SK-N-SH treated with all-trans-retinoic acid at 6 μM for 48 hours (cell line): ENCODE data around the gene TTC36.
"Not testable (repeated sequence)": the region's sequence is repeated elsewhere in the genome, so short reads cannot be mapped to it uniquely, and the experiment has no call there.

Source experiments
- ATAC-seq: fragments of 200-7000 bp; cut with Tn5 transposase; 3 replicates; pipeline ENCODE4 v1.9.1; 2020; ENCODE audit warnings: mild to moderate bottlenecking, moderate library complexity
- ARNTL ChIP-seq: fragments of 450-650 bp; formaldehyde crosslinking; IDR thresholded peaks from 2 replicates; pipeline ENCODE4 v1.5.0; 2020; ENCODE audit warnings: low read depth, mild to moderate bottlenecking, moderate library complexity, borderline replicate concordance
- BACH2 ChIP-seq: fragments of 250-450 bp; sonication (Bioruptor Pico); IDR thresholded peaks from 2 replicates; pipeline ENCODE4 v1.9.0; 2021; ENCODE audit warnings: mild to moderate bottlenecking, borderline replicate concordance
- CSDC2 ChIP-seq: fragments of 250-450 bp; sonication (Bioruptor Pico); IDR thresholded peaks from 2 replicates; pipeline ENCODE4 v1.5.0; 2020; ENCODE audit warnings: mild to moderate bottlenecking, moderate library complexity
- ESRRG ChIP-seq: fragments of 250-450 bp; sonication (Bioruptor Pico); IDR thresholded peaks from 2 replicates; pipeline ENCODE4 v1.6.1; 2021; ENCODE audit warnings: mild to moderate bottlenecking
- GLIS3 ChIP-seq: fragments of 250-450 bp; sonication (Bioruptor Pico); IDR thresholded peaks from 2 replicates; pipeline ENCODE4 v1.5.0; 2020; ENCODE audit warnings: mild to moderate bottlenecking, moderate library complexity
- ISL1 ChIP-seq: fragments of 250-450 bp; sonication (Bioruptor Pico); IDR thresholded peaks from 2 replicates; pipeline ENCODE4 v2.1.2; 2022; ENCODE audit warnings: mild to moderate bottlenecking, moderate library complexity
- OSR1 ChIP-seq: fragments of 250-450 bp; sonication (Bioruptor Pico); IDR thresholded peaks from 2 replicates; pipeline ENCODE4 v1.8.0; 2022; ENCODE audit warnings: moderate library complexity, mild to moderate bottlenecking, inconsistent platforms
- PPARA ChIP-seq: fragments of 250-450 bp; sonication (Bioruptor Pico); IDR thresholded peaks from 2 replicates; pipeline ENCODE4 v1.5.0; 2020; ENCODE audit warnings: mild to moderate bottlenecking, borderline replicate concordance
- RARB ChIP-seq: fragments of 250-450 bp; sonication (Bioruptor Pico); IDR thresholded peaks from 2 replicates; pipeline ENCODE4 v1.8.0; 2021; ENCODE audit warnings: mild to moderate bottlenecking, moderate library complexity
- SNAI2 ChIP-seq: fragments of 250-450 bp; sonication (Bioruptor Pico); IDR thresholded peaks from 2 replicates; pipeline ENCODE4 v1.5.0; 2020; ENCODE audit warnings: mild to moderate bottlenecking, moderate library complexity
- TCF4 ChIP-seq: fragments of 250-450 bp; sonication (Bioruptor Pico); IDR thresholded peaks from 2 replicates; pipeline ENCODE4 v1.8.0; 2021; ENCODE audit warnings: mild to moderate bottlenecking, moderate library complexity, borderline replicate concordance
- ZC3H10 ChIP-seq: fragments of 250-450 bp; sonication (Bioruptor Pico); IDR thresholded peaks from 2 replicates; pipeline ENCODE4 v1.5.1; 2021; ENCODE audit warnings: mild to moderate bottlenecking, moderate library complexity
- ZFP30 ChIP-seq: fragments of 450-650 bp; formaldehyde crosslinking; IDR thresholded peaks from 2 replicates; pipeline ENCODE4 v1.5.0; 2022; ENCODE audit warnings: mild to moderate bottlenecking, moderate library complexity
- ZNF565 ChIP-seq: fragments of 450-650 bp; formaldehyde crosslinking; conservative IDR thresholded peaks from 2 replicates; pipeline ENCODE4 v1.5.0; 2020; ENCODE audit warnings: low read depth, mild to moderate bottlenecking, moderate library complexity
- ZNF70 ChIP-seq: fragments of 450-650 bp; formaldehyde crosslinking; IDR thresholded peaks from 2 replicates; pipeline ENCODE4 v1.5.0; 2020; ENCODE audit warnings: mild to moderate bottlenecking, moderate library complexity
- ZNF8 ChIP-seq: fragments of 450-650 bp; formaldehyde crosslinking; IDR thresholded peaks from 2 replicates; pipeline ENCODE4 v1.5.0; 2020; ENCODE audit warnings: mild to moderate bottlenecking, moderate library complexity
- TF ChIP-seq, protein P1 (sequence below): fragments of 250-450 bp; sonication (Bioruptor Pico); IDR thresholded peaks from 2 replicates; pipeline ENCODE4 v1.8.0; 2020; ENCODE audit warnings: mild to moderate bottlenecking, moderate library complexity, borderline replicate concordance
- TF ChIP-seq, protein P2 (sequence below): fragments of 250-450 bp; sonication (Bioruptor Pico); IDR thresholded peaks from 2 replicates; pipeline ENCODE4 v1.8.0; 2021; ENCODE audit warnings: low read depth, mild to moderate bottlenecking, moderate library complexity, borderline replicate concordance
- TF ChIP-seq, protein P3 (sequence below): fragments of 250-450 bp; sonication (Bioruptor Pico); IDR thresholded peaks from 2 replicates; pipeline ENCODE4 v1.5.1; 2020; ENCODE audit warnings: low read depth, mild to moderate bottlenecking, moderate library complexity

The TTC36 gene, protein sequence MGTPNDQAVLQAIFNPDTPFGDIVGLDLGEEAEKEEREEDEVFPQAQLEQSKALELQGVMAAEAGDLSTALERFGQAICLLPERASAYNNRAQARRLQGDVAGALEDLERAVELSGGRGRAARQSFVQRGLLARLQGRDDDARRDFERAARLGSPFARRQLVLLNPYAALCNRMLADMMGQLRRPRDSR

DNA sequence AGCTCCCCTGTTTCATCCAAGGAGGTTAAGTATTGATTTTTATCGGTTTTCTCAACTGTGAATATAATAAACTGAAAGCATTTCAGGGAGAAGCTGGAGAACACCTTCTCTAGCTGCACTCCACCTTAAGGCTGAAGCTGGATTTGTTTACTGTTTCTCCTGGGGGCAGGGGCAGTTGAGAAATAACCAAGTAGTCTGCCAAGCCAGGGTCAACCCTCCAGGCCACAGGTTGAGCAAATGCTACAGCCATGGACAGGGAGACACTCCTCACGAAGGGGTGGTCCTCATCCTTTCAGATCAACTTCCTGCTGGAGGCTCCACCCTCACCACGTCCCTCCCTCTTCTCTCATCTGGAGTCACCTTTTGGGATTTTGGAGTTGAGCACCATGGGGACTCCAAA lies at the start of gene TTC36:
Gene TTC36, plus strand, starts transcription at position 366 of the 400 bp plus-strand sequence. Its CDS starts 21 bp downstream, at position 387.
- TF ChIP-seq ZNF8 (no peak), TCF4 (CRISPR knock-in tag) (no peak), OSR1 (no peak), SNAI2 (CRISPR knock-in tag) (no peak), PPARA (no peak), BACH2 (CRISPR knock-in tag) (no peak), CSDC2 (CRISPR knock-in tag) (no peak), ESRRG (CRISPR knock-in tag) (no peak), ZFP30 (CRISPR knock-in tag) (no peak), ZC3H10 (no peak)
- TF ChIP-seq, protein P1, sequence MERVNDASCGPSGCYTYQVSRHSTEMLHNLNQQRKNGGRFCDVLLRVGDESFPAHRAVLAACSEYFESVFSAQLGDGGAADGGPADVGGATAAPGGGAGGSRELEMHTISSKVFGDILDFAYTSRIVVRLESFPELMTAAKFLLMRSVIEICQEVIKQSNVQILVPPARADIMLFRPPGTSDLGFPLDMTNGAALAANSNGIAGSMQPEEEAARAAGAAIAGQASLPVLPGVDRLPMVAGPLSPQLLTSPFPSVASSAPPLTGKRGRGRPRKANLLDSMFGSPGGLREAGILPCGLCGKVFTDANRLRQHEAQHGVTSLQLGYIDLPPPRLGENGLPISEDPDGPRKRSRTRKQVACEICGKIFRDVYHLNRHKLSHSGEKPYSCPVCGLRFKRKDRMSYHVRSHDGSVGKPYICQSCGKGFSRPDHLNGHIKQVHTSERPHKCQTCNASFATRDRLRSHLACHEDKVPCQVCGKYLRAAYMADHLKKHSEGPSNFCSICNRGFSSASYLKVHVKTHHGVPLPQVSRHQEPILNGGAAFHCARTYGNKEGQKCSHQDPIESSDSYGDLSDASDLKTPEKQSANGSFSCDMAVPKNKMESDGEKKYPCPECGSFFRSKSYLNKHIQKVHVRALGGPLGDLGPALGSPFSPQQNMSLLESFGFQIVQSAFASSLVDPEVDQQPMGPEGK: no peak
- ATAC-seq: no peak

DNA sequence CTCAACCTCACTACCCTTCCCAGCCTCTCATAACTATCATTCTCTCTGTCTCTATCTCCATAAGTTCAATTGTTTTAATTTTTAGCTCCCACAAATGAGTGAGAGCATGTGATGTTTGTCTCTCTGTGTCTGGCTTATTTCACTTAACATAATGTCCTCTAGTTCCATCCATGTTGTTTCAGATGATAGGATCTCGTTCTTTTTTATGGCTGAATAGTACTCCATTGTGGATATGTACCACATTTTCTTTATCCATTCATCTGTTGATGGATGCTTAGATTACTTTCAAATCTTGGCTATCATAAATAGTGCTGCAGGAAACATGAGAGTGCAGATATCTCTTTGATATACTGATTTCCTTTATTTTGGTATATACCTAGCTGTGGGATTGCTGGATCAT lies 46.0 kb upstream of the TTC36 start:
- ATAC-seq: not testable (repeated sequence)

DNA sequence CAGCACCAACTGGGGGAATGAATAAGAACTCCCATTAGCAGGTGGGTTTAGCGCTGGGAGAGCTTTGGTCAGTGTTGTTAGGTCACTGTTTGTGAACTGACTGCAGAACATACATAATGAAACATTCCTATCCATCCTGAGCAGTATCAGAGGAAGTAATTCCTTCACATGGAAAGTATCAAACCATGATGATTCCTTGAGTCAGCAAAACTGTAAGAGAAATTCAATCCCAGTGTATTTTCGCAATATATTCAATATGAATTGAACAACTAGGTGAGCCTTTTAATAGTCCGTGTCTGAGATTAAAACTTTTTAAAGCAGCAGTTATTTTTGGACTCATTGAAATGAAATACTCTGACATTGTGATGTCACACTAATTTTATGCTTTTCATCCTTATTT lies 42.9 kb upstream of the TTC36 start:
- TF ChIP-seq ZNF565 (no peak), OSR1 (no peak), ESRRG (CRISPR knock-in tag) (no peak)
- no peak for ATAC-seq

DNA sequence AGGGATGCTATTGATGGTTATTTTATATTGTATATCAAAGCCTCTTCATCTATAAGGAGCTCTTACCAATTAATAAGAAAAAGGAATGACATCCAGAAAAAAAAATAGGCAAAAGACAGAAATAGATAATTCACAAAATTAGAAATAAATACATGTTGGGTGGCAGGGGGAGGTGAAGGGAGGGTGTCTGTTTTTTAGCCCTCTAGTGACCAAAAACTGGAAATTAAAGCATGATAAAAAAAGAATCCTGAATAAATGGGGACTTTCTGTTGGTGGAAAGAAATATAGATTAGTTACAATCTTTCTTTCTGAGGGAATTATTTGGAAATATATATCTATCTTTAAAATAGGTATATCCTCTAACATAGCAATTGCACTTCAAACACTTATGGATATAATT lies 42.0 kb upstream of the TTC36 start:
- TF ChIP-seq BACH2 (CRISPR knock-in tag): no peak
- no peak for TF ChIP-seq SNAI2 (CRISPR knock-in tag)
- TF ChIP-seq ISL1 (CRISPR knock-in tag): no peak
- TF ChIP-seq ESRRG (CRISPR knock-in tag): no peak
- no peak for TF ChIP-seq ZNF565
- TF ChIP-seq, protein P1: no peak
- no peak for TF ChIP-seq GLIS3 (CRISPR knock-in tag)
- TF ChIP-seq, protein P2, sequence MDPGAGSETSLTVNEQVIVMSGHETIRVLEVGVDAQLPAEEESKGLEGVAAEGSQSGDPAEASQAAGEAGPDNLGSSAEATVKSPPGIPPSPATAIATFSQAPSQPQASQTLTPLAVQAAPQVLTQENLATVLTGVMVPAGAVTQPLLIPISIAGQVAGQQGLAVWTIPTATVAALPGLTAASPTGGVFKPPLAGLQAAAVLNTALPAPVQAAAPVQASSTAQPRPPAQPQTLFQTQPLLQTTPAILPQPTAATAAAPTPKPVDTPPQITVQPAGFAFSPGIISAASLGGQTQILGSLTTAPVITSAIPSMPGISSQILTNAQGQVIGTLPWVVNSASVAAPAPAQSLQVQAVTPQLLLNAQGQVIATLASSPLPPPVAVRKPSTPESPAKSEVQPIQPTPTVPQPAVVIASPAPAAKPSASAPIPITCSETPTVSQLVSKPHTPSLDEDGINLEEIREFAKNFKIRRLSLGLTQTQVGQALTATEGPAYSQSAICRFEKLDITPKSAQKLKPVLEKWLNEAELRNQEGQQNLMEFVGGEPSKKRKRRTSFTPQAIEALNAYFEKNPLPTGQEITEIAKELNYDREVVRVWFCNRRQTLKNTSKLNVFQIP (CRISPR knock-in tag): no peak
- TF ChIP-seq PPARA: no peak
- TF ChIP-seq ARNTL (CRISPR knock-in tag): no peak
- TF ChIP-seq RARB (CRISPR knock-in tag): no peak
- TF ChIP-seq TCF4 (CRISPR knock-in tag): no peak
- TF ChIP-seq, protein P3, sequence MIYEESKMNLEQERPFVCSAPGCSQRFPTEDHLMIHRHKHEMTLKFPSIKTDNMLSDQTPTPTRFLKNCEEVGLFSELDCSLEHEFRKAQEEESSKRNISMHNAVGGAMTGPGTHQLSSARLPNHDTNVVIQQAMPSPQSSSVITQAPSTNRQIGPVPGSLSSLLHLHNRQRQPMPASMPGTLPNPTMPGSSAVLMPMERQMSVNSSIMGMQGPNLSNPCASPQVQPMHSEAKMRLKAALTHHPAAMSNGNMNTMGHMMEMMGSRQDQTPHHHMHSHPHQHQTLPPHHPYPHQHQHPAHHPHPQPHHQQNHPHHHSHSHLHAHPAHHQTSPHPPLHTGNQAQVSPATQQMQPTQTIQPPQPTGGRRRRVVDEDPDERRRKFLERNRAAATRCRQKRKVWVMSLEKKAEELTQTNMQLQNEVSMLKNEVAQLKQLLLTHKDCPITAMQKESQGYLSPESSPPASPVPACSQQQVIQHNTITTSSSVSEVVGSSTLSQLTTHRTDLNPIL (CRISPR knock-in tag): no peak
- no peak for TF ChIP-seq ZFP30 (CRISPR knock-in tag)
- no peak for TF ChIP-seq ZNF70 (CRISPR knock-in tag)
- TF ChIP-seq, all 23 proteins: peak for 0
- no peak for ATAC-seq

DNA sequence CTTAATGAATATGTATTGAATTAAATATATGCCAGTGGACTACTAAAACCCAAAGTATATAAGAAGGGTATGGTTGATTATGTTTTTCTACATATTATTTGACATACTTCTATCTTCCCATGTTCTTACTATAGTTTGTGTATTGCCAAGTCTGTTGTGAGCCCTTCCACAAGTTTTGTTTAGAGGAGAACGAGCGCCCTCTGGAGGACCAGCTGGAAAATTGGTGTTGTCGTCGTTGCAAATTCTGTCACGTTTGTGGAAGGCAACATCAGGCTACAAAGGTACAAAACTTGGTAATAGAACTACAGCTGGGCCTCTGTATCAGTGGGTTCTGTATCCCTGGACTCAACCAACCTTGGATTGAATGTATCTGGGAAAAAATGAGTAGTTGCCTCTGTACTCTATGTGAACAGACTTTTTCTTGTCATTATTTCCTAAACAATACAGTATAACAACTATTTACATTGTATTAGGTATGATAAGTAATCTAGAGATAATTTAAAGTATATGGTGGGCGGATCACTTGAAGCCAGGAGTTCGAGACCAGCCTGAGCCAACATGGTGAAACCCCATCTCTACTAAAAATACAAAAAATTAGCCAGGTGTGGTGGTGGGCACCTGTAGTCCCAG lies 38.7 kb upstream of the TTC36 start:
- TF ChIP-seq, protein P2 (CRISPR knock-in tag): no peak
- TF ChIP-seq CSDC2 (CRISPR knock-in tag): no peak
- TF ChIP-seq, protein P1: no peak
- TF ChIP-seq OSR1: no peak

More for the DNA sequence above, 38.7 kb upstream of the TTC36 start:
- ATAC-seq: peak; percentile 80
